Choroid plexus epithelial cell (primary cell): ENCODE data around the gene HP.

ENCODE experiments used
- DNase-seq: peaks from one replicate; pipeline ENCODE4 v3.0.0-alpha.2; 2010; ENCODE audit warnings: low read depth
- H3K4me3 ChIP-seq: 2 replicates; pipeline ENCODE4 v1.5.1; 2011; ENCODE audit warnings: low read depth, mild to moderate bottlenecking, control low read depth, low read length, moderate library complexity
- CTCF ChIP-seq: conservative IDR thresholded peaks from 2 replicates; pipeline ENCODE4 v1.5.1; 2011; ENCODE audit warnings: low read depth, mild to moderate bottlenecking, control low read depth, inconsistent platforms, low read length, moderate library complexity

The HP gene

GRCh38 chr16:72091217-72091616, 36.9 kb downstream of the HP start:
- no peak overlapping the region for H3K4me3 ChIP-seq
- DNase-seq: no peak
- no peak for TF ChIP-seq CTCF

GRCh38 chr16:72092832-72093447, 38.6 kb downstream of the HP start:
- peak overlapping the region; percentile 93 for H3K4me3 ChIP-seq
- no peak for TF ChIP-seq CTCF
- DNase-seq: peak; percentile 84

- TF ChIP-seq CTCF: no peak
- peak; percentile 100 for DNase-seq
- H3K4me3 ChIP-seq: peak within 1 kb of the TSS; percentile 93
Measured at GRCh38 chr16:72093448-72094265, 39.4 kb downstream of the HP start, which contains the start of the genes DHX38 and TXNL4B. DHX38 (plus strand) TSS chr16:72093847; CDS start chr16:72096158, 2,311 bp downstream. TXNL4B (minus strand) TSS chr16:72093620; CDS start chr16:72090749, 2,871 bp downstream.

GRCh38 chr16:72094266-72094610, 39.9 kb downstream of the HP start:
- TF ChIP-seq CTCF: no peak
- peak overlapping the region; percentile 93 for H3K4me3 ChIP-seq
- peak; percentile 14 for DNase-seq

GRCh38 chr16:72098936-72099335, 44.6 kb downstream of the HP start:
- DNase-seq: no peak
- H3K4me3 ChIP-seq: no peak overlapping the region
- no peak for TF ChIP-seq CTCF

GRCh38 chr16:72099377-72099818, 45.1 kb downstream of the HP start:
- DNase-seq: peak; percentile 77
- H3K4me3 ChIP-seq: no peak overlapping the region
- TF ChIP-seq CTCF: peak; percentile 66
